Mammary epithelial cell (primary cell): Measurements from ENCODE around the gene AGR2.

Experiments used
- CTCF ChIP-seq, 2 donors: IDR thresholded peaks in 1 of 2; conservative IDR thresholded peaks in 1 of 2; 2 replicates each; pipeline ENCODE4 v1.5.1; 2011 to 2012; ENCODE audit warnings: inconsistent platforms in 2 of 2, low read length in 2 of 2, mild to moderate bottlenecking in 2 of 2, control low read depth in 1 of 2, low read depth in 1 of 2; ENCODE audit not compliant: insufficient read depth in 1 of 2; ENCODE audit errors: extremely low read depth in 1 of 2
- EZH2 ChIP-seq: IDR thresholded peaks from 2 replicates; pipeline ENCODE4 v1.6.1; 2012; ENCODE audit warnings: low read length, inconsistent platforms, borderline replicate concordance

- no peak for TF ChIP-seq CTCF (conservative IDR thresholded peaks at IDR 0.05 in 1 of 2, IDR thresholded peaks at IDR 0.05 in 1 of 2; ENCODE audit: extremely low read depth in 1 of 2, insufficient read depth in 1 of 2, low read depth in 1 of 2, low read length in 2 of 2)
- TF ChIP-seq EZH2: no peak
These were observed 46.0 kb upstream of the AGR2 start for GRCh38 chr7:16850614-16851466.
